K562 (cell line): ENCODE results near the gene CCDC85B. TPM values are rescaled to one million over a fixed set of nuclear protein-coding genes. Genes with fewer than 3 reads are reported as not detected.
A peak's percentile ranks its signal among the peaks of the same experiment; 100 is the strongest.

ENCODE experiments used
- ARID2 ChIP-seq: fragments of 450-650 bp; IDR thresholded peaks from 2 replicates; pipeline ENCODE4 v1.6.1; 2017; ENCODE audit warnings: antibody characterized with exemption, mild to moderate bottlenecking
- ARNT ChIP-seq, 2 experiments: fragments of 450-650 bp; IDR thresholded peaks; 2 replicates each; pipeline ENCODE4 v1.6.1; 2016; ENCODE audit warnings: mild to moderate bottlenecking in 1 of 2
- ATF7 ChIP-seq: fragments of 450-650 bp; IDR thresholded peaks from 2 replicates; pipeline ENCODE4 v1.7.1; 2014; ENCODE audit warnings: mild to moderate bottlenecking, moderate library complexity
- BRF2 ChIP-seq: IDR thresholded peaks from 3 replicates; pipeline ENCODE4 v1.6.1; 2011; ENCODE audit warnings: borderline replicate concordance, mild to moderate bottlenecking; ENCODE audit not compliant: insufficient read length, insufficient read depth
- DDX20 ChIP-seq: fragments of 450-650 bp; IDR thresholded peaks from 2 replicates; pipeline ENCODE4 v1.6.1; 2016; ENCODE audit warnings: missing genetic modification characterization, low read depth, mild to moderate bottlenecking, missing compliant biosample characterization, moderate library complexity
- ELK1 ChIP-seq: sonication (generic); formaldehyde crosslinking; IDR thresholded peaks from 2 replicates; pipeline ENCODE4 v1.8.1; 2022; ENCODE audit warnings: missing genetic modification reagents
- ETS2 ChIP-seq: IDR thresholded peaks from 2 replicates; pipeline ENCODE4 v1.6.1; 2016; ENCODE audit warnings: borderline replicate concordance, missing genetic modification characterization, mild to moderate bottlenecking, moderate library complexity, missing compliant biosample characterization; ENCODE audit not compliant: poor library complexity, severe bottlenecking
- FIP1L1 ChIP-seq: fragments of 200-400 bp; formaldehyde crosslinking; IDR thresholded peaks from 2 replicates; pipeline ENCODE4 v1.6.1; 2018; ENCODE audit warnings: mild to moderate bottlenecking, low read depth, low read length; ENCODE audit not compliant: poor library complexity, severe bottlenecking
- FOXK1 ChIP-seq: sonication (generic); formaldehyde crosslinking; IDR thresholded peaks from 2 replicates; pipeline ENCODE4 v1.8.0; 2022; ENCODE audit warnings: missing genetic modification reagents, mild to moderate bottlenecking, borderline replicate concordance
- GTF2E2 ChIP-seq: fragments of 200-800 bp; sonication (Bioruptor generic); IDR thresholded peaks from 2 replicates; pipeline ENCODE4 v1.6.1; 2016; ENCODE audit warnings: missing genetic modification characterization, missing compliant biosample characterization
- HDAC2 ChIP-seq: fragments of 450-650 bp; IDR thresholded peaks from 2 replicates; pipeline ENCODE4 v1.6.1; 2016; ENCODE audit warnings: mild to moderate bottlenecking
- HMG20A ChIP-seq: fragments of 450-650 bp; formaldehyde crosslinking; conservative IDR thresholded peaks from 2 replicates; pipeline ENCODE4 v1.4.0; 2020; ENCODE audit warnings: mild to moderate bottlenecking, mixed read lengths
- NR2C2 ChIP-seq, 2 experiments: fragments of 200-800 bp in 1 of 2; sonication (Bioruptor generic) in 1 of 2; sonication (generic) in 1 of 2; formaldehyde crosslinking in 1 of 2; IDR thresholded peaks; 2 replicates each; pipeline versions ENCODE4 v1.6.1 to v1.8.0; 2016 to 2022; ENCODE audit warnings: mild to moderate bottlenecking in 1 of 2, missing compliant biosample characterization in 1 of 2, missing genetic modification characterization in 1 of 2, missing genetic modification reagents in 1 of 2
- PREB ChIP-seq: sonication (generic); formaldehyde crosslinking; IDR thresholded peaks from 2 replicates; pipeline ENCODE4 v1.8.1; 2023; ENCODE audit warnings: mild to moderate bottlenecking, missing genetic modification reagents
- RBBP5 ChIP-seq: fragments of 200-600 bp; sonication (generic); IDR thresholded peaks from 2 replicates; pipeline ENCODE4 v1.6.1; 2012; ENCODE audit warnings: borderline replicate concordance, mild to moderate bottlenecking, low read length, control low read depth, inconsistent platforms; ENCODE audit not compliant: insufficient read depth, poor library complexity, severe bottlenecking
- RBM14 ChIP-seq: fragments of 200-400 bp; formaldehyde crosslinking; IDR thresholded peaks from 2 replicates; pipeline ENCODE4 v1.6.1; 2018; ENCODE audit warnings: low read depth, mild to moderate bottlenecking, low read length, moderate library complexity, borderline replicate concordance; ENCODE audit not compliant: insufficient read depth
- TAF9B ChIP-seq: fragments of 450-650 bp; IDR thresholded peaks from 2 replicates; pipeline ENCODE4 v1.6.1; 2018; ENCODE audit warnings: mild to moderate bottlenecking; ENCODE audit not compliant: partially characterized antibody
- U2AF1 ChIP-seq: fragments of 200-400 bp; formaldehyde crosslinking; optimal IDR thresholded peaks from 2 replicates; pipeline ENCODE3; 2017; ENCODE audit warnings: mild to moderate bottlenecking, low read depth, low read length, moderate library complexity
- ZFP91 ChIP-seq: sonication (generic); formaldehyde crosslinking; IDR thresholded peaks from 2 replicates; pipeline ENCODE4 v1.8.0; 2022; ENCODE audit warnings: mild to moderate bottlenecking, missing genetic modification reagents
- ZNF282 ChIP-seq: sonication (generic); formaldehyde crosslinking; IDR thresholded peaks from 2 replicates; pipeline ENCODE4 v1.8.1; 2023; ENCODE audit warnings: missing genetic modification reagents
- ZNF3 ChIP-seq: fragments of 250-450 bp; sonication (Bioruptor Pico); IDR thresholded peaks from 2 replicates; pipeline ENCODE4 v1.5.0; 2021; ENCODE audit warnings: mild to moderate bottlenecking, moderate library complexity
- polyA plus RNA-seq, 8 experiments: library from polyadenylated mRNA; depleted of rRNA in 4 of 8; stranded (reverse) in 5 of 8; unstranded in 3 of 8; fragments of >200 nt; fragmentation: Nextera tagmentation in 2 of 8; fragmentation: Illumina TruSeq in 1 of 8; extraction: Ambion mirVana in 2 of 8; extraction: Trizol in 1 of 8; gene quantifications; 2 replicates each; pipeline versions ENCODE4 v1.2.1 to v1.2.3, GENCODE V29; 2011 to 2014; ENCODE audit warnings: inconsistent platforms in 1 of 8, missing spikeins in 1 of 8
- total RNA-seq, 7 experiments: library from RNA; depleted of rRNA in 6 of 7; stranded (reverse); fragments of >200 nt in 6 of 7; fragmentation: Illumina TruSeq in 2 of 7; extraction: Trizol in 2 of 7; gene quantifications; 2 replicates each; pipeline versions ENCODE4 v1.2.1 to v1.2.3, GENCODE V29; 2011 to 2021; ENCODE audit warnings: low replicate concordance in 1 of 7

CCDC85B gene
- total and polyA plus RNA-seq, 9 of the 15 experiments (the other 6 are each of a cell fraction or from before 2014, with no cell fraction given), result 0.14 to 138 (median 6.2) TPM

GRCh38 chr11:65860278-65861164 is 30.0 kb upstream of the CCDC85B start, which contains the start of gene MUS81 (continued):
- TF ChIP-seq BRF2 (no peak), ELK1 (no peak), FOXK1 (CRISPR knock-in tag) (no peak; the same call in 1 of the 2 replicates), GTF2E2 (tag) (no peak; the same call in 1 of the 2 replicates), RBBP5 (peak; percentile 52), NR2C2 (CRISPR knock-in tag; IDR thresholded peaks at IDR 0.05) (no peak), NR2C2 (tag; IDR thresholded peaks at IDR 0.05) (peak; percentile 84), U2AF1 (peak; percentile 61), ARNT (IDR thresholded peaks at IDR 0.05) (peak in 1 of 2 experiments; percentile 62; a peak in 2 of 4 replicates), PREB (CRISPR knock-in tag) (no peak), ARID2 (no peak), ATF7 (peak; percentile 86), TAF9B (peak; percentile 82), HDAC2 (peak; percentile 66), ETS2 (tag) (no peak), RBM14 (no peak), ZNF3 (CRISPR knock-in tag) (no peak), DDX20 (tag) (no peak), ZFP91 (CRISPR knock-in tag) (no peak), HMG20A (CRISPR knock-in tag) (no peak), ZNF282 (CRISPR knock-in tag) (no peak), FIP1L1 (no peak)
